NCI-H524 treated with DMSO at 0.1 percent for 48 hours (cell line): ENCODE data around the gene TECPR2.
"Not testable (repeated sequence)": the region's sequence is repeated elsewhere in the genome, so short reads cannot be mapped to it uniquely, and the experiment has no call there.

Experiments
- DNase-seq: peaks from one replicate; lab custom pipeline; 2025; lab: John Stamatoyannopoulos, UW

TECPR2 gene

DNA sequence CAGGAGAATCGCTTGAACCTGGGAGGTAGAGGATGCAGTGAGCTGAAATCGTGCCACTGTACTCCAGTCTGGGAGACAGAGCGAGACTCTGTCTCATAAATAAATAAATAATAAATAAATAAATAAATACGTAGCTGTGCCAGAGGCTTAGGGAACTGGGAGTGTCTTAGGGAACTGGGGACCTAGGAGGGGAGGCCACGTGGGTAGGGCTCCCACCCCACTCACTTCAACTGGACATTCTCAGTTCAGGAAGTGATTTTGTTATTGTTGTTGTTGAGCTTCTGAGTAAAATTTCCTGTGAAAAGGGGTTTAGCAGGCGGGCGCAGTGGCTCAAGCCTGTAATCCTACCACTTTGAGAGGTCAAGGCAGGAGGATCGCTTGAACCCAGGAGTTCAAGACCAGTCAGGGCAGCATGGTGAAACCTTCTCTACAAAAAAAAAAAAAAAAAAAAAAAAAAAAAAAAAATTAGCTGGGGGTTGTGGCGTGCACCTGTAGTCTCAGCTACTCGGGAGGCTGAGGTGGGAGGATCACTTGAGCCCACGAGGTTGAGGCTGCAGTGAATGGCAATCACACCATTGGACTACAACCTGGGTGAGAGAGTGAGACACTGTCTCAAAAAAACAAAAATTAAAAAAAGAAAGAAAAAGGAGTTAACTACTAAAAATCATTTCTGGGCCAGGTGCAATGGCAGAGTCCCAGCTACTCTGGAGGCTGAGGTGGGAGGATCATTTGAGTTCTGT is 165.9 kb downstream of the TECPR2 start:
- DNase-seq = no peak

DNA sequence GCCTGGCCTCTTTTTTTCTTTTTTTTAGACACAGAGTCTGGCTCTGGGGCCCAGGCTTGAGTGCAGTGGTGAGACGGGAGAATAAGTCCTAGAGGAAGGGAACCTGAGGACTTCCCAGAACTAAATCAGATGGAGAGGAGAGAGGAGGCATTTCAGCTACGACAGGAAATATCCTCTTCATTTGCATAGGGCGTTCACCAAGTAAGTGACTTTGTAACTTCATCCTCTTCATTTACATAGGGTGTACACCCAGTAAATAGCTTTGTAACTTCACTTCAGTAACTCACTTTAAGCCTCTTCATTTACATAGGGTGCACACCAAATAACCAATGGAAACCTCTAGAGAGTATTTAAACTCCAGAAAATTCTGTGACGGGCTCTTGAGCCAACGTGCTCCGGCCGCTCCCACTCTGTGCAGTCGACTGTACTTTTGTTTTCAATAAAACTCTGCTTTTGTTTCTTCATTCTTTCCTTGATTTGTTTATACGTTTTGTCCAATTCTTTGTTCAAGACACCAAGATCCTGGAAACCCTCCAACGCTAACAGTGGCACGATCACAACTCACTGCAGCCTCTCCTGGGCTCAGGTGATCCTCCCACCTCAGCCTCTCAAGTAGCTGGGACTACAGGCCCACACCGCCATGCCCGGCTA is 168.2 kb downstream of the TECPR2 start:
- DNase-seq = no peak

DNA sequence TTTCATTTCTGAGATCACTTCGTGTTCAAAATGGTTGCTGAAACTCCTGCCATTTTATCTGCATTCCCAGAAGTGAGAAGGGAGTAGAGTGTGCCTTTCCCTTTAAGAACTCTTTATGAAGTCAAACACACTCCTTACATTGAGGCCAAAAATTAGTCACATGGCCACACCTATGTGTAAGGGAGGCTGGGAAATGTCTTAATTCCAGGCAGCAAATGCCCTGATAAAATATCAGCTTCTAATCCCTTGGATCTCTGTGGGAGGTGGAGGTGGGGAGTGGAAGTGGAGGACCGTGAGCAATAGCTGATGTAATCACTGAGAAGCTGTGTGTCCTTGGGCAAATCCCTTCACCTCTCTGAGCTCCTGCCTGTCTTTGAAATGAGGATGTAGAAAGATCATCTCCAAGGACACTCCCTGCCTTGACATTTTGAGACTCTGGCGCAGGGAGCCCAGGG is 169.5 kb downstream of the TECPR2 start:
- no peak for DNase-seq

GRCh38 chr14:102537981-102538601 is 175.3 kb downstream of the TECPR2 start:
- DNase-seq = no peak

DNA sequence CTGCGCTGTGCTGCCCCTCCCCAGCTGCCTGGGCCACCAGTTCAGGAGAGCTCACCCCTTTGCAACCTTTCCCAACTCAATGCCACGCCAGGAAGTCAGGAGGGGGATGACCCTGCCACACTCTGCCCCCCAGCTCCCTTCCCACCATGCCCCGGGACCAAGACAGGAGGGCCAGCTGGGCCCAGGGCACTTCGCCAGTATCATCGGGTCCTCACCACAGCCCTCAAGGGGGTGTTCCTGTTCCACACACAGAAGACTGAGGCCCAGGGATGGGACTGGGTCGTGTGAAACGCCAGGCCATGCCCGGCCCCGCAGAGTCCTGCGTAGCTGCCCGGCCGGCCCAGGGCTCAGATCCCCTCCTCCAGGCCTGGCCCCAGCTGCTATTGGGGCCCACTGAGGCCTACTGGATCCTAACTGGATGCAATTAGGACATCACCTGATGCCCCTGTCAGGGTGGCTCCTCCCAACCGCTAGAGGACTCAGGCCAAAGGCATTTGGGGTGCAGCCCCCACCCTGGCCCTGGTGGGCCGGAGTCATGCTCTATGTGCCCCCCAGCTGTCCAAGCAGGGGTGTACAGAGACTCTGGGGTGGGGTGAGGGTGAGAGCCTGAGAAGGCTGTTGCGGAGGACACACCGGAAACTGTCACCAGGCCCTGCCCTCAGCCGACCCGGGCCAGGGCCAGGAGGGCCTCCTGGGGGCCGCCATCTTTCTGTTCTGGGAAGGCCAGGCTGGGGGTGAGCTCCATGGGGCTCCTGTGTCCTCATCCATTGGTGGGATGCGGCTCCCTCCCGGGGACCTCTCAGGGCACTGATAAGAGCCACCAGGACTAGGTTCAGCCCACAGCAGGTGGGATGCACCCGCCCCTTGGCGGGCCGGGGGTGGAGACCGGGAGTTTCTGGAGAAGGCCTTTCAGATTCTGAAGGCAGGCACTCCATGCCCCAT is 176.1 kb downstream of the TECPR2 start:
- DNase-seq = no peak

GRCh38 chr14:102539544-102540314 is 177.0 kb downstream of the TECPR2 start:
- DNase-seq = no peak

- DNase-seq = peak; percentile 12
Measured at GRCh38 chr14:102540315-102541028, 177.7 kb downstream of the TECPR2 start.

DNA sequence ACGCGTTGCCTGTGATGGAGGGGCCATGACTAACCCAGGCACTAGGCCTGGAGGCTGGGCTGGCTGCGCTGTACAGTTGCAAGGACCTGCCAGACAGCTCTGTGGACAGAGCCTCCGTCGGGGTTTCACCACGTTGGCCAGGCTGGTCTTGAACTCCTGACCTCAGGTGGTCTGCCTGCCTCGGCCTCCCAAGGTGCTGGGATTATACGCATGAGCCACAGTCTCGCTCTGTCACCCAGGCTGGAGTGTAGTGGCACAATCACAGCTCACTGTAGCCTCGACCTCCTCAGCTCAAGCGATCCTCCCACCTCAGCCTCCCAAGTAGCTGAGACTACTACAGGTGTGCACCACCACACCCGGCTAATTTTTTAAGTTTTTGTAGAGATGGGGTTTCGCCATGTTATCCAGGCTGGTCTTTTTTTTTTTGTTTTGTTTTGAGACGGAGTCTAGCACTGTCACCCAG is 178.3 kb downstream of the TECPR2 start:
- not testable (repeated sequence) for DNase-seq

- no peak for DNase-seq
Measured at GRCh38 chr14:102541771-102542170, 179.0 kb downstream of the TECPR2 start.

DNA sequence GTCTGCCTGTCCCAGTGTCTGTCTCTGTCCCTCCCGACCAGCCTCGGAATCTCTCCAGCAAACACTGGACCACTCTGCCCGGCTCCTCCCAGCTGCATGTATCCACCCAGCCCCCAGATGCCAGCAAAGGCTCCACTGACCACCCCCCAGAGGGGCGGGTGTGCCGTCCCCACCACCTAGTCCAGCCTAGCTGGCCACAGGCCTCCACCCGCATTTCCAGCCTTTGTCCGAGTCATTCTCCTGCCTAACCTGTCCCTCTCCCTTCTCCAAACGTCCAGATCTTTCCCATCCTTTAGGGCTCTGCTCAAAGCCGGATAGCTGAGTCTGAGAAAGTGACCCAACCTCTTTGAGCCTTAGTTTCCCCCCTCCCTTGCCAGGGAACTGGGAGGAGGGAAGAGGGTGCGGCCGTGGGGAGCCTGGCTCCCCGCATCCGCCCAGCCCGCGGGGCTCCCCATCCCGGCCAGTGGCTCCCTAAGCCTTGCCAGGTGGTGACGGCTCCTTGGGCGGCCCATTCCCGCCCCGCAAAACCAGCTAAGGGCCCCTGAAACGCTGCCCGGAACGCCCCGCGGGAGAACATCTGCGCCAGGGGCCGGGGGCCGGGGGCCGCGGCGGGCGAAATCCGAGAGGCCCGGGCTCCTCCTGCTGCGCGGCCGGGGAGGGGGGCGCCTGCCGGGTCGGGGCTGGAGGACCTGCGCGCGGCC is 181.5 kb downstream of the TECPR2 start:
- peak; percentile 28 for DNase-seq

GRCh38 chr14:102544747-102545460 is 182.2 kb downstream of the TECPR2 start:
- no peak for DNase-seq

DNA sequence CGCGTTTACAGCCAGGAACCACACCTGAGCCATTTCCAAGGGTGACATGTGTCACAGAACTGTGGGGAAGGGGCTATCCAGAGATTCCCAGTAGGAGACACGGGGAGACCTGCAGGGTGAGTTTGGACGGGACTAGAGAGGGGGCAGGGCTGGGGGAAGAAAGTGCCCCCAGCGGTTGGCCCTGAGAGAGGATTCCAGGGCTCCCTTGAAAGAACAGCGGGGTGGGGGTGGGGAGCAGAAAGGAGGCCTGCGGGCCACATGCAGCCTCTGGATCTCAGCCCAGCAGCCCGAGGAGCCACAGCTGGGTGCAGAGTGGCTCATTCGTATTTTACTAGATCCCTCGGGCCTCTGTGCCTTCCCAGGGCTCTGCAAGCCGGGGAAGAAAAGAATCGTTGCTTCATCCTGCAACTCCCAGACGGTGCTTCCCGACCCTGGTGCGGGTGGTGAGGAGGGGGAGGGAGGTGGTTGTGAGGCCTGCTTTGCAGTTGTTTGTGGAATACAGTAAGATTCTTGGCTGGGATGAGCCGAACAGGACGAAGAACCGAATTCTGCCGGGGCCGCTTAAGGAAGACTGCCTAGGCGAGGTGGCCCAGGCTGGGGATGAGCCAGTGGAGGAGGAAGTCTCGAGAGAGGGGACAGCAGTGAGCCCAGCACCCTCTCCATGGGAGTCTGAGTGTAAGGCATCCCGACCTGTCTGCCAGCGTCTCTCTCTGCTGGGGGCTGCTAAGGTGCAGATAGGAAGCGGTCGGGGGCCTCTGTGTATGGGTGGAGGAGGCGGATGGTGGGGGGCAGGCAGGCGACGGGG is 182.9 kb downstream of the TECPR2 start:
- no peak for DNase-seq

- DNase-seq = no peak
Measured at GRCh38 chr14:102548616-102549240, 186.0 kb downstream of the TECPR2 start.

DNA sequence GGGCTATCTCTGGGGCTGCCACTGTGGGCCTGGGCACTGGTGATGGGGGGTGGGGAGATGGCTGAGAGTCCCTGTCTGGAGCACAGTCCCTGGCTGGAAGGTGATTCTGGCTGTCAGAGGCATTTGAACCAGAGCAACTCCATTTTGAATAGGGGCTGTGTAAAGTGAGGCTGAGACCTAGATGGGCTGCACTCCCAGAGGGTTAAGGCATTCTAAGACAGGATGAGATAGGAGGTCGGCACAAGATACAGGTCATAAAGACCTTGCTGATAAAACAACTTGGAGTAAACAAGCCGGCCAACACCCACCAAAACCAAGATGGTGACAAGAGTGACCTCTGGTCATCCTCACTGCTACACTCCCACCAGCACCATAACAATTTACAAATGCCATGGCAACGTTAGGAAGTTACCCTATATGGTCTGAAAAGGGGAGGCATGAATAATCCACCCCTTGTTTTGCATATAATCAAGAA is 188.2 kb downstream of the TECPR2 start:
- not testable (repeated sequence) for DNase-seq
